DOHH2 (cell line): ENCODE measurements around the gene ATP6V0E1.

Source experiments
- EZH2phosphoT487 ChIP-seq: fragments of 200-600 bp; sonication (generic); IDR thresholded peaks from 2 replicates; pipeline ENCODE4 v1.6.1; 2017; ENCODE audit warnings: borderline replicate concordance, mild to moderate bottlenecking, antibody characterized with exemption, low read length, moderate library complexity, mixed read lengths
- TF ChIP-seq, protein P1 (sequence below): fragments of 200-600 bp; sonication (generic); IDR thresholded peaks from one replicate; pipeline ENCODE4 v1.5.1; 2014; ENCODE audit warnings: antibody characterized with exemption, mild to moderate bottlenecking, low read depth, low read length; ENCODE audit not compliant: poor library complexity, severe bottlenecking

DNA sequence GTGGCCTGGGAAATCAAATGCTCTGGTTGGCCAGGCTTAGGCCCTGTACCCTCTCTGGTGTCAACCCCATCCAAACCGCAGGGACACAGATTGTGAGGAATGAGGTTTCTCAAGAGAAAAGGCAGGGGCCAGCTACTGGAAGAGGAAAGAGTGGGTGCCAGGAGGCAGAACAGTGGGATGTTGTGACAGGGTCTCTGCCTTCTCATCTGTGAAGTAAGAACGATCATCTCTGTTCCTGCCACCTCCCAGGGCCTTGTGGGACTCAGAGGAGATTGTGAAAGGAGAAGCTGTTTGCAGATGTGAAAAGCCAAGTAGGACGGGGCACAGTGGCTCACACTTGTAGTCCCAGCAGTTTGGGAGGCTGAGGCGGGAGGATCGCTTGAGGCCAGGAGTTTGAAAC lies 47.2 kb upstream of the ATP6V0E1 start:
- TF ChIP-seq, protein P1, sequence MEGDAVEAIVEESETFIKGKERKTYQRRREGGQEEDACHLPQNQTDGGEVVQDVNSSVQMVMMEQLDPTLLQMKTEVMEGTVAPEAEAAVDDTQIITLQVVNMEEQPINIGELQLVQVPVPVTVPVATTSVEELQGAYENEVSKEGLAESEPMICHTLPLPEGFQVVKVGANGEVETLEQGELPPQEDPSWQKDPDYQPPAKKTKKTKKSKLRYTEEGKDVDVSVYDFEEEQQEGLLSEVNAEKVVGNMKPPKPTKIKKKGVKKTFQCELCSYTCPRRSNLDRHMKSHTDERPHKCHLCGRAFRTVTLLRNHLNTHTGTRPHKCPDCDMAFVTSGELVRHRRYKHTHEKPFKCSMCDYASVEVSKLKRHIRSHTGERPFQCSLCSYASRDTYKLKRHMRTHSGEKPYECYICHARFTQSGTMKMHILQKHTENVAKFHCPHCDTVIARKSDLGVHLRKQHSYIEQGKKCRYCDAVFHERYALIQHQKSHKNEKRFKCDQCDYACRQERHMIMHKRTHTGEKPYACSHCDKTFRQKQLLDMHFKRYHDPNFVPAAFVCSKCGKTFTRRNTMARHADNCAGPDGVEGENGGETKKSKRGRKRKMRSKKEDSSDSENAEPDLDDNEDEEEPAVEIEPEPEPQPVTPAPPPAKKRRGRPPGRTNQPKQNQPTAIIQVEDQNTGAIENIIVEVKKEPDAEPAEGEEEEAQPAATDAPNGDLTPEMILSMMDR: no peak
- TF ChIP-seq EZH2phosphoT487: no peak
